GM12873 (cell line): ENCODE data around the gene JCAD.

ENCODE experiments used
- TF ChIP-seq, protein P1 (sequence below): IDR thresholded peaks from 2 replicates; pipeline ENCODE4 v1.5.1; 2012; ENCODE audit warnings: low read depth, mild to moderate bottlenecking, moderate library complexity, low read length, control low read depth; ENCODE audit not compliant: insufficient read depth; ENCODE audit errors: missing control alignments

Gene JCAD, protein sequence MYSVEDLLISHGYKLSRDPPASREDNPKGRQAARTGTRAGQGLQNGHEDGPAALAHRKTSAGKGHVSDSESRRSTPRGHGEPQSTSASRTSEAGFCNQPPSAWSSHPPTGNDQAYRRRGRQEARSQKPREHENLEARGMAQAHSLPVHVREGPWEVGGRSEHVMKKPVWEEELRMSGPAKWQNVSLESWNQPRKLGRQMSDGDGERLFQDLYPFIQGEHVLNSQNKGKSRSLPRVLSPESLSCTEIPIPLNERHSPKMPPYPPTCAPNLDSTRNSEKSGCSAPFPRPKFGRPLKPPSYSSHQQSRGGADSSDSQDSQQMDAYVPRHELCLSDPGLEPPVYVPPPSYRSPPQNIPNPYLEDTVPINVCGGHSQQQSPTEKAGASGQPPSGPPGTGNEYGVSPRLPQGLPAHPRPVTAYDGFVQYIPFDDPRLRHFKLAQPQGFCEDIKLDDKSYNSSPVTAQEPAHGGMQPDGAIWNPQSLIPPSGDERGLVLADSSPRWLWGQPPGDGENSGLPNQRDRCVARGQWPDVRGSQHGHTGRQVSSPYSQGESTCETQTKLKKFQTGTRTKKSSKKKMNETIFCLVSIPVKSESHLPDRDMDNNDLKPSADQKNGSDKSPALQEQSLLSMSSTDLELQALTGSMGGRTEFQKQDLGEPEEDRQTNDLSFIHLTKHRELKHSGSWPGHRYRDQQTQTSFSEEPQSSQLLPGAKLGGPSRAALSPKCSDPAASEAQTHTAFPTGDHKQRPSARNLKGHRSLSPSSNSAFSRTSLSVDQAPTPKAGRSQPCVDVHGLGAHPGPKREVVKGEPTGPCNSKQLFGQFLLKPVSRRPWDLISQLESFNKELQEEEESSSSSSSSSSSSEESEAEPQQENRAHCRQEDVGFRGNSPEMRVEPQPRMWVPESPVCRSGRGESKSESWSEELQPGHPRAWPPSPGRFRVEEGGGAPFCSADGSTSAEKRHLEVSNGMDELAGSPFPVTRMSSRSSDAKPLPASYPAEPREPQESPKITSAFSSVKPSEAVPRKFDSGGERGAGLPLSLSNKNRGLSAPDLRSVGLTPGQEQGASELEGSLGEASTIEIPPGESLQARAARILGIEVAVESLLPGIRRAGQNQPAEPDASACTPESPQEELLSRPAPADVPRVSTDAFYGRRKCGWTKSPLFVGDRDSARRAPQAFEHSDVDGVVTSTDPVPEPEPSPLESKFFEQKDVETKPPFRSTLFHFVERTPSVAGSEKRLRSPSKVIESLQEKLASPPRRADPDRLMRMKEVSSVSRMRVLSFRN (N-terminal part only)

DNA sequence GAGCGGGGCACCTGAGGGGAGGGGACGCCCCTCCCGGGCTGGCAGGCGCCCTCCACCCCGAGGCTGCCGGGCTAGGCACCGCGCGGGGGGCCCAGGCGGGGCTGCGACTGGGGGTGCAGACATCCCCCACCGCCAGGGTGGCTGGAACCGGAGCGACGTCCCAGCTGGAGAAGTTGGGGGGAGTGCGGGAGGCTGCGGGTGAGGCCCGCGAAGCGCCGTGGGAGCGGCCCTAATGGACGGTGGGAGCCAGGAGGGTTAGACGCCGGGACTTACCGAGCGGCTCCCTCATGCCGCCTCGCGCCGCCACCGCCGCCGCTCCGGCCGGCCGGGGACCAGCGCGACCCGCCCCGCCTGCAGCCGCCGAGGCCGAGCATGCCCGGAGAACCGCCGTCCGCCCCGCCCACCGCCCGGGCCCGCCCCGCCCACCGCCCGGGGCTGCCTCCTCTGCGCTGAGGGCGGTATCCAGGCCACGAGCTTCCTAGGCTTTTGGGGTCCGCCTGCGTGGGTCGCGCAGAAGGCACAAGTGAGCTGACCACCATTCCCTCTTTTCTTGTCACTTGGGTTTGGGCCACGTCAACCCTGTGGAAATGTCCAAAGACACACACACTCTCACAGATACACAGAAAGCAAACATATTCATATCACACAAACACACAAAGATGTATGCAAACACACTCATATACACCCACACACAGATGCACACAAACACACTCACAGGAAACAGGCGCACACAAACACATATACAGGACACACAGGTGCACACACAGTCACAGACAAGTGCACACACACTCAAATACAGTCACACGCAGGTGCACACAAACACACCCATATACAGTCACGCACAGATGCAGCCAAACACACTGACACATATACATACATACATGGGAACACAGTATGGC is at the start of gene JCAD:
Gene JCAD (minus strand): TSS at position 378 of the 899 bp plus-strand sequence. CDS start 11,774 bp downstream, outside the sequence.
- TF ChIP-seq, protein P1, sequence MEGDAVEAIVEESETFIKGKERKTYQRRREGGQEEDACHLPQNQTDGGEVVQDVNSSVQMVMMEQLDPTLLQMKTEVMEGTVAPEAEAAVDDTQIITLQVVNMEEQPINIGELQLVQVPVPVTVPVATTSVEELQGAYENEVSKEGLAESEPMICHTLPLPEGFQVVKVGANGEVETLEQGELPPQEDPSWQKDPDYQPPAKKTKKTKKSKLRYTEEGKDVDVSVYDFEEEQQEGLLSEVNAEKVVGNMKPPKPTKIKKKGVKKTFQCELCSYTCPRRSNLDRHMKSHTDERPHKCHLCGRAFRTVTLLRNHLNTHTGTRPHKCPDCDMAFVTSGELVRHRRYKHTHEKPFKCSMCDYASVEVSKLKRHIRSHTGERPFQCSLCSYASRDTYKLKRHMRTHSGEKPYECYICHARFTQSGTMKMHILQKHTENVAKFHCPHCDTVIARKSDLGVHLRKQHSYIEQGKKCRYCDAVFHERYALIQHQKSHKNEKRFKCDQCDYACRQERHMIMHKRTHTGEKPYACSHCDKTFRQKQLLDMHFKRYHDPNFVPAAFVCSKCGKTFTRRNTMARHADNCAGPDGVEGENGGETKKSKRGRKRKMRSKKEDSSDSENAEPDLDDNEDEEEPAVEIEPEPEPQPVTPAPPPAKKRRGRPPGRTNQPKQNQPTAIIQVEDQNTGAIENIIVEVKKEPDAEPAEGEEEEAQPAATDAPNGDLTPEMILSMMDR: no peak

DNA sequence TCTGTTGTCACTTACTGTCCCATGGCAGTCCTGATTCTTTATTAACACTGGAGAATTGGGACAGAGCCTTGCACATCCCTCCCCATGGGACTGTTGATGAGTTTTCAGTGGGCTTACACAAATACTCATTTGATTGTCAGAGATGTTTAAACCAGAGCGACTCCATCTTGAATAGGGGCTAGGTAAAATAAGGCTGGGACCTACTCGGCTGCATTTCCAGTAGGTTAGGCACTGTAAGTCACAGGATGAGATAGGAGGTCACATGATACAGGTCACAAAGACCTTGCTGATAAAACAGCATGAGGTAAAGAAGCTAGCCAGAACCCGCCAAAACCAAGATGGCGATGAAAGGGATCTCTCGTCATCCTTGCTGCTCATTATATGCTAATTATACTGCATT is 47.6 kb upstream of the JCAD start:
- TF ChIP-seq, protein P1: no peak

DNA sequence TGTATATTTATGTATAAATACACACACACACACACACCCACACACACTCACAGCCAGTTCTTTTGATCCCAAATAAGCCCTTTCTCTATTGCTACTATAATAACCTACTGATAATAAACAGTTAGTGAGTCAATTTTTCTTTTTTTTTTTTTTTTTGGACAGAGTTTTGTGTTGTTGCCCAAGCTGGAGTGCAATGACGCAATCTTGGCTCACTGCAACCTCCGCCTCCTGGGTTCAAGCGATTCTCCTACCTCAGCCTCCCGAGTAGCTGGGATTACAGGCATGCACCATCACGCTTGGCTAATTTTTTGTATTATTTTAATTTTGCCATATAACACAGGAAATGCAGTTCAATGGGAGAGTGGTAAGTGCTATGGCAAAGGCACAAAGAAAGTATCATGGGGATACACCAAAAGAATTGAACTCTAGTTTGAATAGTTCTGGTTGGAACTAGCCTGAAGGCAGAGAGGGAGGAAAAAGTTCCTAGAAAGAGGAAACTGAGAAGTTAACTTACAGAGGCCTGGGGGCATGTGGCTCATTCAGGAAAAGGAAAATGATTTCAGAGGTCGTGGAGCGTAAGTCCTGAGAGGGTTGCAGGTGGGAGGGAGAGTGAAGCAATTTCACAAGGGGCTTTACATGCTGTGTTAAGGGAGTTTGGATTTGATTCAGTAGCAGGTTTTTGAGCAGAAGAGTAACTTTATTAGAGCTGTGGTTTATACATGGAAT is 44.4 kb upstream of the JCAD start:
- TF ChIP-seq, protein P1: no peak

DNA sequence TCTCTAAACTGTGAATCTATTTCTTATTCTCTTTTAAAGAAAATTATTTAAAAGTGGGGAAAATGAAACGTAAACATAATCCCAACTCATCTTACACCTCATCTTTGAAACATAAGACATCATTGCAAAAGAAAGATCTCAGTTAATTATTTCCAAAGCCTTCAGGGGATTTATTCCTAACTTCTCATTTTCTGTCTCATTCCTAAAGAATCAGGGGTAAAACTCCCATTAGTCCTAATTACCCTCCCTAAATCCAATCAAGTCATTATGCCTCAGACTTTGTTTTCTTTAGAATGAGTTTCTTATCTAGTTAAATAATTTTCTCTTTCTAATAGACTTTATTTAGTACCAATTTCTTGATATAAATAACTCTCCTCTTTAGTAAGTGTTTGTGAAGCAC is 39.7 kb upstream of the JCAD start:
- TF ChIP-seq, protein P1: no peak

DNA sequence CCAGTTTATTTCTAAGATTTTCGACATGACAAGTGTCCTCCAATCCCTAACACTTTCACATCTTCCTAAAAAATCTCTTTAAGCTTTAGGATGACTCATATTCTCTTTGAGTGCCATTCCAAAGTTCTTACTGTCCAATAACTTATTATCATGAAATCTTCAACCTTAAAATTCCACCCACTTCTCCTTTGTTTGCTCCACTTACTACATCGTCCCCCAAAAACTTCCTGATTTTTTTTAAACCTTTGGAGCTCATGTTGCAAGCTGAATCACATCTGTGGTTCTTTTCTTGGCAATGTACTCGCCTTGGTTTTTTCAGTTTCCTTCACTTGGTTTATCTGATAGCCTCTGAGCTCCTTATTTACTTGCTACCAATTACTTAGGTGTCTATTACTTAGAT is 39.2 kb upstream of the JCAD start:
- TF ChIP-seq, protein P1: no peak

DNA sequence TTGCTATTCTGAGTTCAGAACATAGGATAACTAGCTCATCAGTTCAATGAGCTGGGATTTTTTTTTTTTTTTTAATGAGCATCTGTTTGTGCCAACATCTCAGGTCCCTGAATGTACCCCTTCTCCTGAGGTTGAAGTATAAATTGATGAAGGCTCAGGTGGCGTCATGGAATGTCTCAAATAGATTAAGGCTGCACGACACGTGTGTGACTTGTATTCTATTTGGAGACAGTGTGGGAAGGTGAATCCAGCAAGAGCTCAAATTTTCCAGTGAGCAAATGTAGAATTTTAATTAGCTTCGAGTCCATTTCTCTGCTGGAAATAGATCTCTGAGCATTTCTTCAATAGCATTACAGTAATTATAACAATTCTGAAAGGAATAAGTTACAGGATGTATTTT is 37.2 kb upstream of the JCAD start:
- TF ChIP-seq, protein P1: no peak
